ENCODE measurements around the gene LLGL2.

Gene LLGL2

GRCh38 chr17:75525806-75526554 lies 483 bp downstream of the LLGL2 start:
- FAIRE-seq, result no peak

GRCh38 chr17:75526555-75527270 lies 1.2 kb downstream of the LLGL2 start:
- FAIRE-seq, result no peak

GRCh38 chr17:75530837-75531720 lies 5.6 kb downstream of the LLGL2 start:
- no peak for FAIRE-seq

- FAIRE-seq, result no peak
Observed at GRCh38 chr17:75531721-75532072, 6.2 kb downstream of the LLGL2 start.

- no peak for FAIRE-seq
Observed at GRCh38 chr17:75535119-75535537, 9.6 kb downstream of the LLGL2 start.

GRCh38 chr17:75535871-75536270 lies 10.4 kb downstream of the LLGL2 start:
- FAIRE-seq, result no peak

GRCh38 chr17:75536366-75536765 lies 10.9 kb downstream of the LLGL2 start:
- FAIRE-seq, result no peak

- FAIRE-seq, result no peak
Observed at GRCh38 chr17:75539967-75540729, 14.7 kb downstream of the LLGL2 start.

GRCh38 chr17:75540923-75541503 lies 15.5 kb downstream of the LLGL2 start:
- no peak for FAIRE-seq

- FAIRE-seq, result no peak
Observed at GRCh38 chr17:75542229-75542628, 16.7 kb downstream of the LLGL2 start.

- no peak for FAIRE-seq
Observed at GRCh38 chr17:75542728-75543336, 17.3 kb downstream of the LLGL2 start.

GRCh38 chr17:75544250-75544649 lies 18.8 kb downstream of the LLGL2 start:
- FAIRE-seq, result no peak

GRCh38 chr17:75546181-75546580 lies 20.7 kb downstream of the LLGL2 start:
- no peak for FAIRE-seq

- FAIRE-seq, result no peak
Observed at GRCh38 chr17:75547091-75547490, 21.6 kb downstream of the LLGL2 start.

- FAIRE-seq, result no peak
Observed at GRCh38 chr17:75548813-75549212, 23.3 kb downstream of the LLGL2 start.

GRCh38 chr17:75549246-75550138 lies 24.0 kb downstream of the LLGL2 start:
- no peak for FAIRE-seq

- no peak for FAIRE-seq
Observed at GRCh38 chr17:75550139-75550465, 24.6 kb downstream of the LLGL2 start.

- FAIRE-seq, result no peak
Observed at GRCh38 chr17:75551266-75551665, 25.8 kb downstream of the LLGL2 start.

- FAIRE-seq, result no peak
Observed at GRCh38 chr17:75552425-75553294, 27.2 kb downstream of the LLGL2 start.

Data from TTC549 (cell line).